Measurements from ENCODE around the gene CNGA2.

The CNGA2 gene

GRCh38 chrX:151793886-151794285 lies 59.3 kb downstream of the CNGA2 start:
- DNase-seq = no peak
- intact Hi-C loops (cut with DNase I) = no loop called here
